ENCODE measurements around the gene CEP112. TPM values are rescaled to one million over a fixed set of nuclear protein-coding genes. Genes with fewer than 3 reads are reported as not detected.

CEP112 gene
- total and polyA plus RNA-seq, 2 of the 8 experiments (the other 6 are each of a cell fraction or from before 2014, with no cell fraction given): 0.62 to 3.1 TPM

- TF ChIP-seq CHD7 (IDR thresholded peaks at IDR 0.05; ENCODE audit: insufficient replicate concordance, low read length) (no peak), TBP (IDR thresholded peaks at IDR 0.05; ENCODE audit: low read depth, low read length) (no peak), RFX5 (IDR thresholded peaks at IDR 0.05; ENCODE audit: borderline replicate concordance, low read depth, low read length) (no peak), CBX5 (IDR thresholded peaks at IDR 0.05; ENCODE audit: low read depth, low read length) (no peak), KDM5A (IDR thresholded peaks at IDR 0.05; ENCODE audit: low read length) (no peak)
Observed at GRCh38 chr17:65864394-65864793, 327.5 kb downstream of the CEP112 start (continued).

All from H1 (cell line).